ENCODE measurements around the gene SAMD11. TPM values are rescaled to one million over a fixed set of nuclear protein-coding genes. Genes with fewer than 3 reads are reported as not detected.

The SAMD11 gene
- total and polyA plus RNA-seq, 2 of the 8 experiments (the other 6 are each of a cell fraction or from before 2014, with no cell fraction given), result 0.18 to 0.30 TPM

DNA sequence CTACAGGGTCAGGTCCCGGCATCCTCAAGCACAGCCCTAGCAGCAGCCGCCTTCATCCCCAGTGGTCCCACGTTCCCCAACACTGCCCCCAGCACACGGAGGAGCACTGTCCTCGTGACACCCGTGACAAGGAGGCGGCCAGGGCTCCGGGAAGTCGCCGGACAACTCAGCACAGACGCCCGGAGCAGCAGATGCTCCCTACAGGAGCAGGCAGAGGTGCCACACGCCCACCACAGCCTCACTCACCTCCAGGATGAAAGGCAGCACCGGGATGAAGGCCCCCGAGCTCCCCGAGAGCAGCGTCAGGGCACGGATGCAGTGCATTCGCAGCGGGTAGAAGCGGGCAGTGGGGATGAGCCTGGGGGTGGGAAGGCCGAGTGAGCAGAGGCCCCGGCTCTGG is 27.2 kb downstream of the SAMD11 start:
- Histone ChIP-seq H2BK120ac (replicated peaks; ENCODE audit: low read depth, low read length) (no peak overlapping the region), H3K4me2 (ENCODE audit: insufficient read depth in 1 of 2, low read depth in 2 of 2, low read length in 2 of 2) (no peak overlapping the region), H2AK5ac (ENCODE audit: low read depth, low read length) (no peak overlapping the region), H2BK5ac (ENCODE audit: low read depth, low read length) (no peak overlapping the region), H2AFZ (ENCODE audit: low read length) (no peak overlapping the region), H2BK15ac (ENCODE audit: low read length) (no peak overlapping the region), H4K91ac (replicated peaks; ENCODE audit: insufficient read length, low read length) (no peak overlapping the region), H3K27ac (ENCODE audit: low read depth, low read length) (no peak overlapping the region), H3K79me1 (ENCODE audit: low read depth, low read length) (peaks cover 8% of the 10 kb centered on the region), H3K56ac (replicated peaks; ENCODE audit: insufficient read length, low read depth, low read length) (no peak overlapping the region), H3K4ac (replicated peaks; ENCODE audit: insufficient read length, low read depth, low read length) (no peak overlapping the region), H3K23me2 (ENCODE audit: low read depth, low read length) (no peaks in the 10 kb centered on the region), H3K79me2 (ENCODE audit: control insufficient read depth in 1 of 2, insufficient read depth in 2 of 2, low read length in 2 of 2) (no peaks in the 10 kb centered on the region; a peak in 1 of 4 replicates), H3K27me3 (replicated peaks in 1 of 4; ENCODE audit: control insufficient read depth in 3 of 4, extremely low read depth in 1 of 4, insufficient read depth in 3 of 4, low read length in 3 of 4) (no peaks in the 10 kb centered on the region), H3K9me3 (ENCODE audit: insufficient read depth in 2 of 2, low read depth in 1 of 2, low read length in 1 of 2) (no peaks in the 10 kb centered on the region), H3K18ac (ENCODE audit: extremely low read depth, low read length) (no peak overlapping the region), H4K8ac (ENCODE audit: extremely low read depth, insufficient read depth, low read length) (no peak overlapping the region), H2BK12ac (ENCODE audit: low read depth, low read length) (no peak overlapping the region), H3K14ac (ENCODE audit: insufficient read length) (no peak overlapping the region), H4K20me1 (replicated peaks in 1 of 2; ENCODE audit: control insufficient read depth in 1 of 2, insufficient read depth in 2 of 2, low read length in 2 of 2) (peaks cover 20 to 37% of the 10 kb centered on the region in 2 experiments), H3K36me3 (ENCODE audit: control insufficient read depth in 2 of 4, insufficient read depth in 4 of 4, low read length in 3 of 4) (peaks cover 8 to 62% (median 50%) of the 10 kb centered on the region in 4 experiments), H3K23ac (ENCODE audit: insufficient read length) (no peak overlapping the region), H3K4me3 (ENCODE audit: extremely low read depth in 1 of 4, insufficient read depth in 2 of 4, low read depth in 3 of 4, low read length in 4 of 4) (no peak overlapping the region), H4K5ac (ENCODE audit: insufficient read length, low read depth, low read length) (no peak overlapping the region), H2BK20ac (ENCODE audit: low read length) (no peak overlapping the region), H3K9ac (replicated peaks in 1 of 4; ENCODE audit: extremely low read depth in 1 of 4, low read depth in 3 of 4, low read length in 3 of 4) (no peak overlapping the region), H3K4me1 (replicated peaks in 1 of 4; ENCODE audit: control insufficient read depth in 3 of 4, insufficient read depth in 4 of 4, low read length in 3 of 4) (no peaks in the 10 kb centered on the region; a peak in 1 of 7 replicates)
- TF ChIP-seq NANOG (IDR thresholded peaks at IDR 0.05; ENCODE audit: insufficient read depth, low read depth, low read length, poor library complexity, severe bottlenecking), result no peak
- TF ChIP-seq, protein P1, sequence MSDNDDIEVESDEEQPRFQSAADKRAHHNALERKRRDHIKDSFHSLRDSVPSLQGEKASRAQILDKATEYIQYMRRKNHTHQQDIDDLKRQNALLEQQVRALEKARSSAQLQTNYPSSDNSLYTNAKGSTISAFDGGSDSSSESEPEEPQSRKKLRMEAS (IDR thresholded peaks at IDR 0.05), result no peak
- TF ChIP-seq TBP (IDR thresholded peaks at IDR 0.05; ENCODE audit: low read depth, low read length), result no peak
- no peak for TF ChIP-seq RNF2 (IDR thresholded peaks at IDR 0.05; ENCODE audit: borderline replicate concordance, low read depth, low read length, missing control alignments, poor library complexity, severe bottlenecking)
- TF ChIP-seq, protein P2, sequence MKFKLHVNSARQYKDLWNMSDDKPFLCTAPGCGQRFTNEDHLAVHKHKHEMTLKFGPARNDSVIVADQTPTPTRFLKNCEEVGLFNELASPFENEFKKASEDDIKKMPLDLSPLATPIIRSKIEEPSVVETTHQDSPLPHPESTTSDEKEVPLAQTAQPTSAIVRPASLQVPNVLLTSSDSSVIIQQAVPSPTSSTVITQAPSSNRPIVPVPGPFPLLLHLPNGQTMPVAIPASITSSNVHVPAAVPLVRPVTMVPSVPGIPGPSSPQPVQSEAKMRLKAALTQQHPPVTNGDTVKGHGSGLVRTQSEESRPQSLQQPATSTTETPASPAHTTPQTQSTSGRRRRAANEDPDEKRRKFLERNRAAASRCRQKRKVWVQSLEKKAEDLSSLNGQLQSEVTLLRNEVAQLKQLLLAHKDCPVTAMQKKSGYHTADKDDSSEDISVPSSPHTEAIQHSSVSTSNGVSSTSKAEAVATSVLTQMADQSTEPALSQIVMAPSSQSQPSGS (IDR thresholded peaks at IDR 0.05; ENCODE audit: low read length), result no peak
- TF ChIP-seq POLR2AphosphoS5 (IDR thresholded peaks at IDR 0.05; ENCODE audit: low read depth, low read length), result no peak
- TF ChIP-seq TEAD4 (IDR thresholded peaks at IDR 0.05; ENCODE audit: low read depth, low read length), result no peak
- ChIA-PET POLR2A (ENCODE audit: partially characterized antibody) (no interaction called here), CTCF (ENCODE audit: partially characterized antibody) (interaction anchor here (0.7 to 1.8 kb wide), 6 partner anchors 8 to 46 kb away, joined by 3 to 9 read pairs (median 5); no protein-coding TSS in a partner anchor)
- DNase-seq (ENCODE audit: low read depth in 1 of 2, low spot score in 2 of 2) (no peak), FAIRE-seq (no peak)
- WGBS, 2 experiments (ENCODE audit: extremely low coverage in 1 of 2, insufficient coverage in 1 of 2, insufficient read length in 1 of 2, insufficient replicate concordance in 2 of 2, low coverage in 1 of 2, low lambda C conversion rate in 2 of 2, missing lambda C conversion rate in 1 of 2), result 89% methylated on average over 10 of the region's 23 CpGs; no CpG with 5 or more reads in 1 of the 2 experiments
